HG03442 (cell line): ENCODE results near the gene DNM3.

Source experiments
- ATAC-seq: cut with Tn5 transposase; IDR thresholded peaks from one replicate; pipeline ENCODE4 v1.9.1; 2021; ENCODE audit warnings: mild to moderate bottlenecking, moderate library complexity; ENCODE audit not compliant: unreplicated experiment

Gene DNM3

GRCh38 chr1:171868217-171868803 lies 27.0 kb downstream of the DNM3 start:
- no peak for ATAC-seq

GRCh38 chr1:171869097-171869496 lies 27.8 kb downstream of the DNM3 start:
- no peak for ATAC-seq

- ATAC-seq = no peak
These were observed 30.6 kb downstream of the DNM3 start for GRCh38 chr1:171871848-171872247.

- ATAC-seq = no peak
These were observed 31.1 kb downstream of the DNM3 start for GRCh38 chr1:171872430-171872829.

GRCh38 chr1:171873664-171874063 lies 32.4 kb downstream of the DNM3 start:
- ATAC-seq = no peak

GRCh38 chr1:171877701-171878100 lies 36.4 kb downstream of the DNM3 start:
- ATAC-seq = peak; percentile 98

GRCh38 chr1:171879556-171879955 lies 38.3 kb downstream of the DNM3 start:
- ATAC-seq = no peak

- no peak for ATAC-seq
These were observed 40.1 kb downstream of the DNM3 start for GRCh38 chr1:171881442-171881841.

- peak; percentile 81 for ATAC-seq
These were observed 42.6 kb downstream of the DNM3 start for GRCh38 chr1:171883849-171884248.

GRCh38 chr1:171884475-171884874 lies 43.2 kb downstream of the DNM3 start:
- no peak for ATAC-seq

- ATAC-seq = no peak
These were observed 48.8 kb downstream of the DNM3 start for GRCh38 chr1:171890131-171890530.

- no peak for ATAC-seq
These were observed 55.8 kb downstream of the DNM3 start for GRCh38 chr1:171896936-171897703.

GRCh38 chr1:171898941-171899340 lies 57.6 kb downstream of the DNM3 start:
- ATAC-seq = no peak

- ATAC-seq = no peak
These were observed 58.5 kb downstream of the DNM3 start for GRCh38 chr1:171899838-171900237.

GRCh38 chr1:171901245-171901644 lies 59.9 kb downstream of the DNM3 start:
- no peak for ATAC-seq

- ATAC-seq = no peak
These were observed 61.2 kb downstream of the DNM3 start for GRCh38 chr1:171902527-171902926.

- no peak for ATAC-seq
These were observed 63.6 kb downstream of the DNM3 start for GRCh38 chr1:171904778-171905450.

GRCh38 chr1:171909711-171910110 lies 68.4 kb downstream of the DNM3 start:
- no peak for ATAC-seq

- ATAC-seq = no peak
These were observed 69.5 kb downstream of the DNM3 start for GRCh38 chr1:171910786-171911185.

- ATAC-seq = no peak
These were observed 70.2 kb downstream of the DNM3 start for GRCh38 chr1:171911506-171911905.

- no peak for ATAC-seq
These were observed 71.3 kb downstream of the DNM3 start for GRCh38 chr1:171912509-171913175.

GRCh38 chr1:171913385-171913784 lies 72.1 kb downstream of the DNM3 start:
- no peak for ATAC-seq
